K562 (cell line): ENCODE measurements around the gene C6orf15.

ENCODE experiments used
- JUN ChIP-seq, 2 experiments: sonication (generic) in 1 of 2; formaldehyde crosslinking in 1 of 2; IDR thresholded peaks; 2 replicates each; pipeline versions ENCODE4 v1.6.1 to v1.8.0; 2012 to 2022; ENCODE audit warnings: borderline replicate concordance in 2 of 2, mild to moderate bottlenecking in 2 of 2, improper control_type of control experiment in 1 of 2, low read depth in 1 of 2, low read length in 1 of 2, missing genetic modification reagents in 1 of 2
- NFE2 ChIP-seq: IDR thresholded peaks from 2 replicates; pipeline ENCODE4 v1.6.1; 2014; ENCODE audit warnings: antibody characterized with exemption, low read depth
- SIRT6 ChIP-seq: IDR thresholded peaks from one replicate; pipeline ENCODE4 v1.6.1; 2012; ENCODE audit warnings: low read depth, mild to moderate bottlenecking, control low read depth, inconsistent platforms, low read length, moderate library complexity
- ZNF766 ChIP-seq: fragments of 200-800 bp; sonication (Bioruptor generic); conservative IDR thresholded peaks from 2 replicates; pipeline ENCODE4 v1.6.1; 2016; ENCODE audit warnings: missing genetic modification characterization, missing compliant biosample characterization
- TF ChIP-seq, protein P1 (sequence below): sonication (generic); formaldehyde crosslinking; IDR thresholded peaks from 2 replicates; pipeline ENCODE4 v1.8.0; 2023; ENCODE audit warnings: mild to moderate bottlenecking, missing genetic modification reagents
- TF ChIP-seq, protein P2 (sequence below): fragments of 450-650 bp; IDR thresholded peaks from 2 replicates; pipeline ENCODE4 v1.6.1; 2018; ENCODE audit warnings: mild to moderate bottlenecking, low read depth; ENCODE audit not compliant: partially characterized antibody

DNA sequence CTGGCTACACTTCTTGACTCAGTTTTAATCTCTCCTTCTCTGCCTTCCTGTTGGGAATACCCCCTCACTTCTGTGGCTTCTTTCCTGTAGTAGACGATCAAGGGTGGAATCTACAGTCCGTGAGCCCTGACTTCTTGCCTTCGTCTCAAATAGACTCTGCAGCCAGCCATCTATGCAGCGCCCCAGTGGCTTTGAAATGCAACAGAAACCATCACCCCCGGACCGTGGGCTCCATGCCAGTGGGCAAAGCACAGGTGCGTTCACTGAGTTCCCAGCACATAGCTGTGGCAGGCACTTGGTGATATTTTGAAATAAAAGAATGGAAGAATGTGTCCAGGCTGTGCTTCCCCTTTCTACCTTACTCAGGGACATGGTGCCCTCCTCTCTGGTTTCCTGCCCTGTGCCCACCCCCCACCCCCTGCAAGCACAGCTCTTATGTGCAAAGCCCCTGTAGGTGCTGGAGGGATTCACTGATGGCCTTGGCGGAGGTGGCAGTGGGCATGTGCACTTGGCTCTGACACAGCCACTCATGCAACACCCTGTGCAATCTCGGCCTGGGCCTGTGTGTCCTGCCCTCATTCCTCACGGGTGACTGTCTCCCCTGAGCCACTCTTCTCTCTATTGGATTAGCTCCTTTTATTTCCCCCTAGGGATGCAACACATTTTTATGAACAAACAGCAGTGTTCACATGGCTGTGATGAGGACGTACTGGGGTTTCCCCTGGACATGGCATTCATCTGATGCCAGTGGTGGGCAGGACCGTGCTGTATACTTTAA is 13.4 kb upstream of the C6orf15 start:
- TF ChIP-seq JUN (IDR thresholded peaks at IDR 0.05; ENCODE audit: borderline replicate concordance, low read depth, low read length) (no peak), JUN (CRISPR knock-in tag; IDR thresholded peaks at IDR 0.05; ENCODE audit: borderline replicate concordance) (no peak), ZNF766 (CRISPR knock-in tag) (no peak), SIRT6 (no peak), NFE2 (no peak)
- TF ChIP-seq, protein P1, sequence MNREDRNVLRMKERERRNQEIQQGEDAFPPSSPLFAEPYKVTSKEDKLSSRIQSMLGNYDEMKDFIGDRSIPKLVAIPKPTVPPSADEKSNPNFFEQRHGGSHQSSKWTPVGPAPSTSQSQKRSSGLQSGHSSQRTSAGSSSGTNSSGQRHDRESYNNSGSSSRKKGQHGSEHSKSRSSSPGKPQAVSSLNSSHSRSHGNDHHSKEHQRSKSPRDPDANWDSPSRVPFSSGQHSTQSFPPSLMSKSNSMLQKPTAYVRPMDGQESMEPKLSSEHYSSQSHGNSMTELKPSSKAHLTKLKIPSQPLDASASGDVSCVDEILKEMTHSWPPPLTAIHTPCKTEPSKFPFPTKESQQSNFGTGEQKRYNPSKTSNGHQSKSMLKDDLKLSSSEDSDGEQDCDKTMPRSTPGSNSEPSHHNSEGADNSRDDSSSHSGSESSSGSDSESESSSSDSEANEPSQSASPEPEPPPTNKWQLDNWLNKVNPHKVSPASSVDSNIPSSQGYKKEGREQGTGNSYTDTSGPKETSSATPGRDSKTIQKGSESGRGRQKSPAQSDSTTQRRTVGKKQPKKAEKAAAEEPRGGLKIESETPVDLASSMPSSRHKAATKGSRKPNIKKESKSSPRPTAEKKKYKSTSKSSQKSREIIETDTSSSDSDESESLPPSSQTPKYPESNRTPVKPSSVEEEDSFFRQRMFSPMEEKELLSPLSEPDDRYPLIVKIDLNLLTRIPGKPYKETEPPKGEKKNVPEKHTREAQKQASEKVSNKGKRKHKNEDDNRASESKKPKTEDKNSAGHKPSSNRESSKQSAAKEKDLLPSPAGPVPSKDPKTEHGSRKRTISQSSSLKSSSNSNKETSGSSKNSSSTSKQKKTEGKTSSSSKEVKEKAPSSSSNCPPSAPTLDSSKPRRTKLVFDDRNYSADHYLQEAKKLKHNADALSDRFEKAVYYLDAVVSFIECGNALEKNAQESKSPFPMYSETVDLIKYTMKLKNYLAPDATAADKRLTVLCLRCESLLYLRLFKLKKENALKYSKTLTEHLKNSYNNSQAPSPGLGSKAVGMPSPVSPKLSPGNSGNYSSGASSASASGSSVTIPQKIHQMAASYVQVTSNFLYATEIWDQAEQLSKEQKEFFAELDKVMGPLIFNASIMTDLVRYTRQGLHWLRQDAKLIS (CRISPR knock-in tag) = no peak
- TF ChIP-seq, protein P2, sequence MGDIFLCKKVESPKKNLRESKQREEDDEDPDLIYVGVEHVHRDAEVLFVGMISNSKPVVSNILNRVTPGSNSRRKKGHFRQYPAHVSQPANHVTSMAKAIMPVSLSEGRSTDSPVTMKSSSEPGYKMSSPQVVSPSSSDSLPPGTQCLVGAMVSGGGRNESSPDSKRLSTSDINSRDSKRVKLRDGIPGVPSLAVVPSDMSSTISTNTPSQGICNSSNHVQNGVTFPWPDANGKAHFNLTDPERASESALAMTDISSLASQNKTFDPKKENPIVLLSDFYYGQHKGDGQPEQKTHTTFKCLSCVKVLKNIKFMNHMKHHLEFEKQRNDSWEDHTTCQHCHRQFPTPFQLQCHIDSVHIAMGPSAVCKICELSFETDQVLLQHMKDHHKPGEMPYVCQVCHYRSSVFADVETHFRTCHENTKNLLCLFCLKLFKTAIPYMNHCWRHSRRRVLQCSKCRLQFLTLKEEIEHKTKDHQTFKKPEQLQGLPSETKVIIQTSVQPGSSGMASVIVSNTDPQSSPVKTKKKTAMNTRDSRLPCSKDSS = no peak
